Mammary epithelial cell (primary cell): ENCODE data around the gene ATXN1.

Source experiments
- CTCF ChIP-seq, 2 donors: IDR thresholded peaks in 1 of 2; conservative IDR thresholded peaks in 1 of 2; 2 replicates each; pipeline ENCODE4 v1.5.1; 2011 to 2012; ENCODE audit warnings: inconsistent platforms in 2 of 2, low read length in 2 of 2, mild to moderate bottlenecking in 2 of 2, control low read depth in 1 of 2, low read depth in 1 of 2; ENCODE audit not compliant: insufficient read depth in 1 of 2; ENCODE audit errors: extremely low read depth in 1 of 2
- EZH2 ChIP-seq: IDR thresholded peaks from 2 replicates; pipeline ENCODE4 v1.6.1; 2012; ENCODE audit warnings: low read length, inconsistent platforms, borderline replicate concordance

GRCh38 chr6:16649241-16649640, 112.0 kb downstream of the ATXN1 start:
- no peak for TF ChIP-seq CTCF (conservative IDR thresholded peaks at IDR 0.05 in 1 of 2, IDR thresholded peaks at IDR 0.05 in 1 of 2; ENCODE audit: extremely low read depth in 1 of 2, insufficient read depth in 1 of 2, low read depth in 1 of 2, low read length in 2 of 2)
- no peak for TF ChIP-seq EZH2
